ENCODE data around the gene NFIC. TPM values are rescaled to one million over a fixed set of nuclear protein-coding genes. Genes with fewer than 3 reads are reported as not detected.

The NFIC gene
- total and polyA plus RNA-seq, 4 donors: 12.8 to 100 (median 75.1) TPM

DNA sequence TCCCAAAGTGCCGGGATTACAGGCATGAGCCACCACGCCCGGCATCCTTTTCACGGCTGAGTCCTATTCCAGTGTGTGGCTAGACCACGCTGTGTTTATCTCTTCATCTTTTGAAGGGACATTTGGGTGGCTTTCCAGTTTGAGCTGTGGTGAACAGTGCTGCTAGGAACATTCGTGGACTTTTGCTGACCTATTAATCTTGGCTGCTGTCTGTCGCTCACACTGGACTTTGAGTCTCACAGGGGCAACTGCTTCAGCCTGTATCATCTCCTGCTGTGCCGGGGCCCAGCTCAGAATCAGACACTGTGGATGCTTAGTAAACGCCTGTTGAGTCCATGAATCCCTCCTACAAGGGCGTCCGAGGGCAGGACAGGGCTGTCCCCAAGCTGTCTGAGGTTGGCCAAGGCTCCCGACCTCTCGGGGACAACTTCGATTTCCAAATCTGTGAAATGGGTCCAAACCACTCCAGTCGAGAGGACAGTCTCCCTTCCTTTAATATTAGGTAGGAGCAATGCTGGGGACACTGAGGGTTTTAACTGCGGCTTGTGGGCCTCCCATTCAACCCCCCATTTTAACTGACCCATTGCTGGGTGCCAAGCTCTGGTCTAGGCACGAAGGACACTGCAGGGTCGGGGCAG is 65.5 kb downstream of the NFIC start (continued):
- peak; percentile 56 for TF ChIP-seq YY1 (IDR thresholded peaks at IDR 0.05)
- no peak for TF ChIP-seq GABPA (IDR thresholded peaks at IDR 0.05 in 1 of 2, conservative IDR thresholded peaks at IDR 0.05 in 1 of 2)
- TF ChIP-seq FOXA2 (IDR thresholded peaks at IDR 0.05): peak; percentile 28
- peak; percentile 12 for TF ChIP-seq FOXA1 (IDR thresholded peaks at IDR 0.05)
- peak; percentile 42 for TF ChIP-seq NR2F2 (IDR thresholded peaks at IDR 0.05)
- peak; percentile 90 for TF ChIP-seq MAX (IDR thresholded peaks at IDR 0.05)

DNA sequence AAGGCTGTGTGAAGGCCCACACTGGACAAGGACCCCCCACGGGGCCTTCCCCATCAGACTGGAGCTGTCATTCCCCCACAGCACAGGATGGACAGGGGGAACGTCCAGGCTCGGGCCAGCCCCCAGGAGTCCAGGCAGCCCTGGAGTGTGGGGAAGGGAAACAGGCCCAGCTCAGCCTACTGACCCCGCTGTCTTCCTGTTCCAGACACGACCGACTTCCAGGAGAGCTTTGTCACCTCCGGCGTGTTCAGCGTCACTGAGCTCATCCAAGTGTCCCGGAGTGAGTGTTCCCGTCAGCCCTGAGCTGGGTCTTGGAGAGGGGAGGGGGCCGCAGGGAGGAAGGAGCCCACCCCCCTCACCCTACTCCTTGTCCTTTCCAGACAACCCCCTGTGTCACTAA is 66.9 kb downstream of the NFIC start:
- peak overlapping the region; percentile 66 to 76 for H3K27ac ChIP-seq (ENCODE audit: low read depth in 1 of 2, low read length in 2 of 2)
- peaks cover 9 to 24% (median 14%) of the 10 kb centered on the region in 4 donors for H3K36me3 ChIP-seq (ENCODE audit: control insufficient read depth in 4 of 4, insufficient read depth in 3 of 4, low read depth in 1 of 4, low read length in 3 of 4)

GRCh38 chr19:3433805-3434540 is 67.6 kb downstream of the NFIC start:
- TF ChIP-seq HNF4G (IDR thresholded peaks at IDR 0.05): no peak
- no peak for TF ChIP-seq SP1 (IDR thresholded peaks at IDR 0.05)
- no peak for TF ChIP-seq ZBTB33 (IDR thresholded peaks at IDR 0.05)
- no peak for TF ChIP-seq MAX (IDR thresholded peaks at IDR 0.05)
- Histone ChIP-seq H3K9me3 (ENCODE audit: control insufficient read depth in 4 of 4, low read length in 3 of 4) (no peaks in the 10 kb centered on the region), H3K36me3 (ENCODE audit: control insufficient read depth in 4 of 4, insufficient read depth in 3 of 4, low read depth in 1 of 4, low read length in 3 of 4) (peaks cover 13 to 27% (median 18%) of the 10 kb centered on the region in 4 donors), H3K27ac (ENCODE audit: low read depth in 1 of 2, low read length in 2 of 2) (peak overlapping the region; percentile 66 to 76), H3K27me3 (ENCODE audit: control insufficient read depth in 4 of 4, insufficient read depth in 4 of 4, low read length in 3 of 4) (no peaks in the 10 kb centered on the region), H3K4me3 (ENCODE audit: low read depth in 1 of 3, low read length in 3 of 3) (no peak overlapping the region), H3K4me1 (ENCODE audit: control insufficient read depth in 4 of 4, insufficient read depth in 4 of 4, low read length in 3 of 4) (peaks cover 5 to 36% (median 19%) of the 10 kb centered on the region in 4 donors), H3K9ac (ENCODE audit: low read depth in 1 of 2, low read length in 2 of 2) (no peak overlapping the region)
- WGBS: 91% methylated on average over 11 of the region's 11 CpGs
- no peak for DNase-seq (ENCODE audit: low spot score)

More for the DNA sequence above, 66.9 kb downstream of the NFIC start:
- peaks cover 11 to 43% (median 23%) of the 10 kb centered on the region in 4 donors for H3K4me1 ChIP-seq (ENCODE audit: control insufficient read depth in 4 of 4, insufficient read depth in 4 of 4, low read length in 3 of 4)
- no peak for DNase-seq (ENCODE audit: low spot score)
- TF ChIP-seq NR2F2 (IDR thresholded peaks at IDR 0.05): peak; percentile 35
- no peak for TF ChIP-seq HNF4G (IDR thresholded peaks at IDR 0.05)
- no peaks in the 10 kb centered on the region for H3K9me3 ChIP-seq (ENCODE audit: control insufficient read depth in 4 of 4, low read length in 3 of 4)
- H3K4me3 ChIP-seq (ENCODE audit: low read depth in 1 of 3, low read length in 3 of 3): no peak overlapping the region
- 82% methylated on average over 12 of the region's 12 CpGs for WGBS
- H3K9ac ChIP-seq (ENCODE audit: low read depth in 1 of 2, low read length in 2 of 2): no peak overlapping the region
- no peaks in the 10 kb centered on the region for H3K27me3 ChIP-seq (ENCODE audit: control insufficient read depth in 4 of 4, insufficient read depth in 4 of 4, low read length in 3 of 4)
